ENCODE results near the gene LRRC4C. TPM values are rescaled to one million over a fixed set of nuclear protein-coding genes. Genes with fewer than 3 reads are reported as not detected.
A peak's percentile ranks its signal among the peaks of the same experiment; 100 is the strongest.

Gene LRRC4C
- total RNA-seq, 6 experiments from 2014 or later: not detected

DNA sequence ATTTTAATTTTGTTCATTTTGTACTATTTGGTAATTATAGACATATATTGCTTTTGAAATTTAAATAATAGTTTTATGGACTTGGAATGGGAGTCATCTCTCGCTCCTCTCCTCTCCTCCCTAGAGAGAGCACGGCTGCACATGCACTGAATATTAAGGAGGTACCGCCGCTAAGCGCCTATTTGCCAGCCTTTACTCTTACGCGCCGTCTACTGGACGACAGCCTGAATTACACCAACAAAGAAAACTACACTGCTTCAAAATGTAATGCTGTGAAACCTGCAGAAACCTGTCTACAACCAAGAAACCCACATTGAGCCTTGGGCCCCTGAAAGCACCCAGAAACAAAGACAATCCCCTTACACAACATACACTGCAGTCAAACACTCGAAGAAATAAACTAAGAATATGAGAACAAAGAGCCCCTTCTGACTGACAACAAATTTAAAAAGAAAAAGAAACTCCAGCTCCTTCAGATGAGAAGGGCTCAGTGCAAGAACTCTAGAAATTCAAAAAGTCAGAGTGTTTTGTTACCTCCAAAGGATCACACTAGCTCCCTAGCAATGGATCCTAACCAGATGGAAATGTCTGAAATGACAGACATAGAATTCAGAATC is 737.2 kb downstream of the LRRC4C start:
- peak; percentile 63 for TF ChIP-seq CTCF (IDR thresholded peaks at IDR 0.05)
- peaks cover 13% of the 10 kb centered on the region; the same call in 1 of the 2 replicates for H3K9me3 Mint-ChIP-seq
- H3K27ac Mint-ChIP-seq: no peak overlapping the region
- DNase-seq: no peak
- no peaks in the 10 kb centered on the region for H3K36me3 Mint-ChIP-seq (ENCODE audit: low read depth)
- no peaks in the 10 kb centered on the region for H3K4me1 Mint-ChIP-seq (ENCODE audit: low read depth)
- H3K4me3 Mint-ChIP-seq: no peak overlapping the region
- no peaks in the 10 kb centered on the region for H3K27me3 Mint-ChIP-seq (ENCODE audit: insufficient read depth)

- DNase-seq: no peak
- no peaks in the 10 kb centered on the region for H3K36me3 Mint-ChIP-seq (ENCODE audit: low read depth)
- no peak overlapping the region for H3K4me3 Mint-ChIP-seq
- H3K9me3 Mint-ChIP-seq: no peaks in the 10 kb centered on the region; the same call in 1 of the 2 replicates
- TF ChIP-seq CTCF (IDR thresholded peaks at IDR 0.05): no peak
- H3K4me1 Mint-ChIP-seq (ENCODE audit: low read depth): no peaks in the 10 kb centered on the region
- H3K27me3 Mint-ChIP-seq (ENCODE audit: insufficient read depth): no peaks in the 10 kb centered on the region
- no peak overlapping the region for H3K27ac Mint-ChIP-seq
Observed at GRCh38 chr11:40716344-40717130, 742.9 kb downstream of the LRRC4C start.

- no peak for DNase-seq
- peaks cover 22% of the 10 kb centered on the region for H3K9me3 Mint-ChIP-seq
- no peaks in the 10 kb centered on the region for H3K36me3 Mint-ChIP-seq (ENCODE audit: low read depth)
- no peak for TF ChIP-seq CTCF (IDR thresholded peaks at IDR 0.05)
- H3K4me3 Mint-ChIP-seq: no peak overlapping the region
- H3K27me3 Mint-ChIP-seq (ENCODE audit: insufficient read depth): no peaks in the 10 kb centered on the region
- H3K4me1 Mint-ChIP-seq (ENCODE audit: low read depth): no peaks in the 10 kb centered on the region
- H3K27ac Mint-ChIP-seq: no peak overlapping the region
Observed at GRCh38 chr11:40713083-40713482, 746.4 kb downstream of the LRRC4C start.

DNA sequence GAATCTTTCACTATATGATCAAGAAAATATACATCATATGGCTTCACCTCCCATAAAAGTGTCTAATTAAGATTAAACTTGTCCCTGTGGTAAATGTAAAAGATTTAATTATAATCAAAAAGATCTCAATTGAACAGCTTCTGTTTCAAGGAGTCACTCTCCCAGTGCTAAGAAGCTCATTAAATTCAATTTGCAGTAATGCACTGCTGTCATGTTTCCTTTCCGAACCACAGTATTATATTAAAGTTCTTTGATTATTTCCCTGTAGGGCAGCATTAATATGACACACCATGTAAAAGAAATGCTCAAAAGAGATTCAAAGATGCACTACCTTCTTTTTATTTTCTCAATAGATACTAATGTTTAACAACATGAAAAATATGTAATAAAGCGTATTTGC is 758.4 kb downstream of the LRRC4C start:
- H3K36me3 Mint-ChIP-seq (ENCODE audit: low read depth): no peaks in the 10 kb centered on the region
- no peaks in the 10 kb centered on the region for H3K4me1 Mint-ChIP-seq (ENCODE audit: low read depth)
- H3K9me3 Mint-ChIP-seq: no peaks in the 10 kb centered on the region
- no peak for DNase-seq
- TF ChIP-seq CTCF (IDR thresholded peaks at IDR 0.05): no peak
- H3K27me3 Mint-ChIP-seq (ENCODE audit: insufficient read depth): no peaks in the 10 kb centered on the region
- no peak overlapping the region for H3K27ac Mint-ChIP-seq
- H3K4me3 Mint-ChIP-seq: no peak overlapping the region

- no peaks in the 10 kb centered on the region for H3K4me1 Mint-ChIP-seq (ENCODE audit: low read depth)
- H3K9me3 Mint-ChIP-seq: no peaks in the 10 kb centered on the region; the same call in 1 of the 2 replicates
- no peak overlapping the region for H3K27ac Mint-ChIP-seq
- H3K4me3 Mint-ChIP-seq: no peak overlapping the region
- DNase-seq: no peak
- no peaks in the 10 kb centered on the region for H3K36me3 Mint-ChIP-seq (ENCODE audit: low read depth)
- no peak for TF ChIP-seq CTCF (IDR thresholded peaks at IDR 0.05)
- H3K27me3 Mint-ChIP-seq (ENCODE audit: insufficient read depth): no peaks in the 10 kb centered on the region
Observed at GRCh38 chr11:40689823-40690222, 769.6 kb downstream of the LRRC4C start.
